Cardiac muscle cell (in vitro differentiated cells and primary cell): Measurements from ENCODE around the gene SCAF1. TPM values are rescaled to one million over a fixed set of nuclear protein-coding genes. Genes with fewer than 3 reads are reported as not detected.
A peak's percentile ranks its signal among the peaks of the same experiment; 100 is the strongest.

Source experiments
- DNase-seq, 2 donors: peaks; one replicate each; pipeline versions ENCODE4 v3.0.0 to v3.0.0-alpha.2; 2010 to 2017; ENCODE audit warnings: low read depth in 1 of 2, low spot score in 1 of 2
- H3K27ac ChIP-seq: fragments of 200-600 bp; sonication (generic); 2 replicates; pipeline ENCODE4 v1.5.1; 2016
- H3K27me3 ChIP-seq: fragments of 200-600 bp; sonication (generic); 2 replicates; pipeline ENCODE4 v1.6.0; 2016; ENCODE audit warnings: control low read depth
- H3K36me3 ChIP-seq: fragments of 200-600 bp; sonication (generic); 2 replicates; pipeline ENCODE4 v1.5.1; 2016; ENCODE audit warnings: control low read depth
- H3K4me1 ChIP-seq: fragments of 200-600 bp; sonication (generic); 2 replicates; pipeline ENCODE4 v1.8.1; 2017; ENCODE audit warnings: low read depth, mild to moderate bottlenecking, mixed run types
- H3K4me3 ChIP-seq: fragments of 200-600 bp; sonication (generic); 2 replicates; pipeline ENCODE4 v1.5.1; 2016; ENCODE audit warnings: mild to moderate bottlenecking
- H3K9me3 ChIP-seq: fragments of 200-600 bp; sonication (generic); 2 replicates; pipeline ENCODE4 v1.5.1; 2017; ENCODE audit warnings: low read depth, mild to moderate bottlenecking, control low read depth
- polyA plus RNA-seq: library from polyadenylated mRNA; unstranded; fragments of >200 nt; fragmentation: Nextera tagmentation; extraction: Ambion mirVana; gene quantifications from 2 replicates; pipeline ENCODE4 v1.2.1, GENCODE V29; 2016
- total RNA-seq: library from RNA; depleted of rRNA; stranded (reverse); fragments of >200 nt; gene quantifications from 2 replicates; pipeline ENCODE4 v1.2.3, GENCODE V29; 2016
- TF ChIP-seq, protein P1 (sequence below): IDR thresholded peaks from 2 replicates; pipeline ENCODE4 v1.5.1; 2012; ENCODE audit warnings: low read depth, mild to moderate bottlenecking, low read length

SCAF1 gene
- total and polyA plus RNA-seq, 2 experiments from 2014 or later = 16.4 to 71.0 TPM

DNA sequence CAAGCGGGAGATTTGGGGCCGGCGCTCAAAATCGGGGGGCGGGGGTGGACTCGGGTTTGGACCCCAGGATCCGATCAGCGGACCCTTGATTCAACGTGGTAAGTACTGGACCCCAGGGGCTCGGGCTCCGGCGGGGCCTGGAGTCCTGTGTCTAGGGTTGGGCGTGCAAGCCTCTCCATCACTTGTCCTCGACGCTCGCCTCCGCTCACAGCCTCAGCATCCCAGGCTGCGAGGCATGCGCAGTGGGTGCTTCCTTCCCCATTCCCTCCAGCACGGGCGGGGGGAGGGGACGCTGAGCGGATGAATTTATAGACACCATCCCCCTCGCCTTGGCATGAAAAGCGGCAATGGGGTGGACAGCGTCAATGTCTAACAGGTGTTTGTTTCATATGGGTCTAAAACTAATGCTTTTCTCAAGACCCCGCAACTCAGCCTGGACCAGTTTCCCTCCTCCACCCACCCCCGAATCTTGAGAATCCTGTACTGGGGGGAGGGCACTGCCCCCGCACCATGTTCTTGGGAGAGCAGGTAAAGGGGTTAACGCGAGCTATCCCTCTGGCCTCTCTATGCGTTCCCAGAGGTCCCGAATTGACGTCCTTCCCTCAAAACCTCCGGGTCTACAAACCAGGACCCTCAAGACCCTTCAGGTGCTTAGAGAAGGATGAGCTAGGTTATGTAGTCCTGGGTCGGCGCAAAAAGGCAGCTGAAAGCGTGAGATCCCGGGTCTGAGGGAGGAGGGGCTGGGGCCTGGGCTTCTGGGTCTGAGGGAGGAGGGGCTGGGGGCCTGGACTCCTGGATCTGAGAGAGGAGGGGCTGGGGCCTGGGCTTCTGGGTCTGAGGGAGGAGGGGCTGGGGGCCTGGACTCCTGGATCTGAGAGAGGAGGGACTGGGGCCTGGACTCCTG lies 49.5 kb downstream of the SCAF1 start:
- no peaks in the 10 kb centered on the region for H3K9me3 ChIP-seq
- no peaks in the 10 kb centered on the region for H3K27me3 ChIP-seq
- H3K36me3 ChIP-seq = no peaks in the 10 kb centered on the region
- H3K4me1 ChIP-seq = peaks cover 4% of the 10 kb centered on the region
- H3K27ac ChIP-seq = peak overlapping the region; percentile 41
- DNase-seq = peak; percentile 85 to 86
- peak overlapping the region; percentile 25 for H3K4me3 ChIP-seq
- TF ChIP-seq, protein P1, sequence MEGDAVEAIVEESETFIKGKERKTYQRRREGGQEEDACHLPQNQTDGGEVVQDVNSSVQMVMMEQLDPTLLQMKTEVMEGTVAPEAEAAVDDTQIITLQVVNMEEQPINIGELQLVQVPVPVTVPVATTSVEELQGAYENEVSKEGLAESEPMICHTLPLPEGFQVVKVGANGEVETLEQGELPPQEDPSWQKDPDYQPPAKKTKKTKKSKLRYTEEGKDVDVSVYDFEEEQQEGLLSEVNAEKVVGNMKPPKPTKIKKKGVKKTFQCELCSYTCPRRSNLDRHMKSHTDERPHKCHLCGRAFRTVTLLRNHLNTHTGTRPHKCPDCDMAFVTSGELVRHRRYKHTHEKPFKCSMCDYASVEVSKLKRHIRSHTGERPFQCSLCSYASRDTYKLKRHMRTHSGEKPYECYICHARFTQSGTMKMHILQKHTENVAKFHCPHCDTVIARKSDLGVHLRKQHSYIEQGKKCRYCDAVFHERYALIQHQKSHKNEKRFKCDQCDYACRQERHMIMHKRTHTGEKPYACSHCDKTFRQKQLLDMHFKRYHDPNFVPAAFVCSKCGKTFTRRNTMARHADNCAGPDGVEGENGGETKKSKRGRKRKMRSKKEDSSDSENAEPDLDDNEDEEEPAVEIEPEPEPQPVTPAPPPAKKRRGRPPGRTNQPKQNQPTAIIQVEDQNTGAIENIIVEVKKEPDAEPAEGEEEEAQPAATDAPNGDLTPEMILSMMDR = no peak

DNA sequence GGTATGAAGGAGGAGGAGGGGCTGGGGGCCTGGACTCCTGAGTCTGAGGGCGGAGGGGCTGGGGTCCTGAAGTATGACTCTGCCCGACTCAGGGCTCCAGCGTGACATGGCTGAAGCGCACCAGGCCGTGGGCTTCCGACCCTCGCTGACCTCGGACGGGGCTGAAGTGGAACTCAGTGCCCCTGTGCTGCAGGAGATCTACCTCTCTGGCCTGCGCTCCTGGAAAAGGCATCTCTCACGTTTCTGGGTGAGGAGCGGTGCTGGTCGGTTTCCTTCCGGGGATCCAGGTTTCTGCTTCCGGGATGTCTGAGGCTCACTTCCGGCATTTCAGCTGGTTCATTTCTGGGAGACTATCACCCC lies 50.1 kb downstream of the SCAF1 start:
- no peaks in the 10 kb centered on the region for H3K36me3 ChIP-seq
- peaks cover 4% of the 10 kb centered on the region for H3K4me1 ChIP-seq
- TF ChIP-seq, protein P1 = no peak
- no peak overlapping the region for H3K4me3 ChIP-seq
- H3K27ac ChIP-seq = no peak overlapping the region
- H3K27me3 ChIP-seq = no peaks in the 10 kb centered on the region
- H3K9me3 ChIP-seq = no peaks in the 10 kb centered on the region
- DNase-seq = no peak

DNA sequence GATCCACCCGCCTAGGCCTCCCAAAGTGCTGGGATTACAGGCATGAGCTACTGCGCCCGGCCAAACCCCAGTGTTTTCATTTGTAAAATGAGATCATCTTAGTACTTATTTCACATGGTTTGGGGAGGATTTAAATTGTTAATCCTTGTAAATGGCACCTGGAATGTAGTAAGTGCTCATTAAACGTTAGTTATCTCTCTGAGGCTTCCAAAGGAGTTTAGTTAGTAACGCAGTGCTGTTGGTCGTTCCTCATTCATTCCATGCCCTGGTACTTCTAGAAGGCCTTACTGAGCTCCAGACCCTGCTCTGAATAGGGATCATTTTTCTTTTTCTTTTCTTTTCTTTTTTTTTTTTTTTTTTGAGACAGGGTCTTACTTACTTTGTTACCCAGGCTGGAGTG lies 54.1 kb downstream of the SCAF1 start:
- DNase-seq = no peak
- Histone ChIP-seq H3K27ac (no peak overlapping the region), H3K36me3 (no peaks in the 10 kb centered on the region), H3K9me3 (no peaks in the 10 kb centered on the region), H3K4me3 (no peak overlapping the region), H3K27me3 (no peaks in the 10 kb centered on the region), H3K4me1 (peaks cover 4% of the 10 kb centered on the region)
- TF ChIP-seq, protein P1 = no peak

DNA sequence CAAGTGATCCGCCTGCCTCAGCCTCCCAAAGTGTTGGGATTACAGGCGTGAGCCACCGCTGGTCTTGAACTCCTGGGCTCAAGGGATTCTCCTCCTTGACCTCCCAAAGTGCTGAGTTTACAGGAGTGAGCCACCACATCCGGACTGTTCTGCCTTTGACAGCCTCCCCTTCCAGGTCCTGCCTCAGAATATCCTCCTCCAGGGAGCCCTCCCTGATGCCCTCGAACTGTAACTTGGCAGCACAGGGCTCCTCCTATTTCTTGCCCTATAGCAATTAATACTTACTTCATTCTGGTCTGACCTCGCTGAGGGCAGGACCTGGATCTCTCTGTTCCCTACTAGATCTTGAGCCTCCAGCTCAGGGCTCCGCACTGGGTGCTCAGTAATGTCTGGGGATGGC lies 54.9 kb downstream of the SCAF1 start:
- no peak overlapping the region for H3K4me3 ChIP-seq

DNA sequence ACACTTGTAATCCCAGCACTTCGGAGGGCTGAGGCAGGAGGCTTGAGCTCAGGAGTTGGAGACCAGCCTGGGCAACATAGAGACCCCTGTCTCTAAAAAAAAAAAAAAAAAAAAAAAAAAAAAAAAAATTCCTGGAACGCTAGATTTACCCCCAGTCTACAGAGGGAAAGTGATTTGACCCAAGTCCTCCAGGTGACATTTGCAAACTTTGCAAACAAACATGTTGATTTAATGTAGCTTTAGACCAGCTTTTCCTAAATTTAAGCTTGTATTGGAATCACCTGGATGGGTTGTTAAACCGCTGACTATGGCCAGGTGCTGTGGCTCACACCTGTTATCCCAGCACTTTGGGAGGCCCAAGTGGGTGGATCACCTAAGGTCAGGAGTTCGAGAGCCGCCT lies 57.4 kb downstream of the SCAF1 start:
- no peak overlapping the region for H3K27ac ChIP-seq

More for the DNA sequence above, 54.9 kb downstream of the SCAF1 start:
- no peak for DNase-seq
- Histone ChIP-seq H3K9me3 (no peaks in the 10 kb centered on the region), H3K4me1 (no peaks in the 10 kb centered on the region), H3K27me3 (no peaks in the 10 kb centered on the region), H3K36me3 (no peaks in the 10 kb centered on the region), H3K27ac (no peak overlapping the region)
- TF ChIP-seq, protein P1 = no peak

More for the DNA sequence above, 57.4 kb downstream of the SCAF1 start:
- no peaks in the 10 kb centered on the region for H3K4me1 ChIP-seq
- H3K27me3 ChIP-seq = no peaks in the 10 kb centered on the region
- H3K9me3 ChIP-seq = no peaks in the 10 kb centered on the region
- TF ChIP-seq, protein P1 = no peak
- no peak overlapping the region for H3K4me3 ChIP-seq
- no peaks in the 10 kb centered on the region for H3K36me3 ChIP-seq
- DNase-seq = no peak
